Prostate gland (tissue), 2 donors: ENCODE data around the gene NUMB.

Experiments
- POLR2A ChIP-seq: fragments of 450-650 bp; IDR thresholded peaks from one replicate; pipeline ENCODE4 v1.6.1; 2016; ENCODE audit warnings: antibody characterized with exemption, mild to moderate bottlenecking
- TF ChIP-seq, protein P1 (sequence below), 4 experiments: fragments of 200-600 bp in 2 of 4; fragments of 450-650 bp in 2 of 4; sonication (generic) in 2 of 4; IDR thresholded peaks; 1 replicate in 3 of 4; 2 replicates in 1 of 4; pipeline ENCODE4 v1.5.1; 2016 to 2019; ENCODE audit warnings: antibody characterized with exemption in 4 of 4, mild to moderate bottlenecking in 2 of 4, moderate library complexity in 2 of 4

GRCh38 chr14:73339846-73340595 lies 118.3 kb downstream of the NUMB start:
- TF ChIP-seq, protein P1, sequence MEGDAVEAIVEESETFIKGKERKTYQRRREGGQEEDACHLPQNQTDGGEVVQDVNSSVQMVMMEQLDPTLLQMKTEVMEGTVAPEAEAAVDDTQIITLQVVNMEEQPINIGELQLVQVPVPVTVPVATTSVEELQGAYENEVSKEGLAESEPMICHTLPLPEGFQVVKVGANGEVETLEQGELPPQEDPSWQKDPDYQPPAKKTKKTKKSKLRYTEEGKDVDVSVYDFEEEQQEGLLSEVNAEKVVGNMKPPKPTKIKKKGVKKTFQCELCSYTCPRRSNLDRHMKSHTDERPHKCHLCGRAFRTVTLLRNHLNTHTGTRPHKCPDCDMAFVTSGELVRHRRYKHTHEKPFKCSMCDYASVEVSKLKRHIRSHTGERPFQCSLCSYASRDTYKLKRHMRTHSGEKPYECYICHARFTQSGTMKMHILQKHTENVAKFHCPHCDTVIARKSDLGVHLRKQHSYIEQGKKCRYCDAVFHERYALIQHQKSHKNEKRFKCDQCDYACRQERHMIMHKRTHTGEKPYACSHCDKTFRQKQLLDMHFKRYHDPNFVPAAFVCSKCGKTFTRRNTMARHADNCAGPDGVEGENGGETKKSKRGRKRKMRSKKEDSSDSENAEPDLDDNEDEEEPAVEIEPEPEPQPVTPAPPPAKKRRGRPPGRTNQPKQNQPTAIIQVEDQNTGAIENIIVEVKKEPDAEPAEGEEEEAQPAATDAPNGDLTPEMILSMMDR (IDR thresholded peaks at IDR 0.05): no peak
- TF ChIP-seq POLR2A: no peak
